ENCODE results near the gene RYR2. TPM values are rescaled to one million over a fixed set of nuclear protein-coding genes. Genes with fewer than 3 reads are reported as not detected.

The RYR2 gene
- polyA plus RNA-seq, 1 experiment = not detected

DNA sequence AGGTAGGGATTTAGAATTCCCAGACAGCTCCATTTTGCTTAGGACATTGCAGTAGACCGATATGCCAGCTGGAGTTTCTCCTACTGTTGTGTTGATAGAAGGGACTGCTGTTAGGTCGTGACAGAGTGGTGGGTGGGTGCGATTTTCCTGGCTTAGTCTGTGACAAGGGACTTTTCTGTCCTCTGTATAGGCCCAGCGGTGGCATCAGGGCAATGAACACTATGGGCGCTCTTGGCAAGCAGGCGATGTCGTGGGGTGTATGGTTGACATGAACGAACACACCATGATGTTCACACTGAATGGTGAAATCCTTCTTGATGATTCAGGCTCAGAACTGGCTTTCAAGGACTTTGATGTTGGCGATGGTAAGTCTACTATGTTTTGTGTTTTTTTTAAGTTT lies 527.0 kb downstream of the RYR2 start:
- no peak overlapping the region for H3K4me3 ChIP-seq (ENCODE audit: low read depth, low read length)
- CTCF ChIA-PET = interaction anchor here (0.5 to 1.4 kb wide), 2 partner anchors 10 to 20 kb away, joined by 3 read pairs; no protein-coding TSS in a partner anchor
- POLR2A ChIA-PET = no interaction called here
- no peaks in the 10 kb centered on the region for H3K27me3 ChIP-seq (ENCODE audit: control insufficient read depth, insufficient read depth, low read length)
- TF ChIP-seq, protein P1, sequence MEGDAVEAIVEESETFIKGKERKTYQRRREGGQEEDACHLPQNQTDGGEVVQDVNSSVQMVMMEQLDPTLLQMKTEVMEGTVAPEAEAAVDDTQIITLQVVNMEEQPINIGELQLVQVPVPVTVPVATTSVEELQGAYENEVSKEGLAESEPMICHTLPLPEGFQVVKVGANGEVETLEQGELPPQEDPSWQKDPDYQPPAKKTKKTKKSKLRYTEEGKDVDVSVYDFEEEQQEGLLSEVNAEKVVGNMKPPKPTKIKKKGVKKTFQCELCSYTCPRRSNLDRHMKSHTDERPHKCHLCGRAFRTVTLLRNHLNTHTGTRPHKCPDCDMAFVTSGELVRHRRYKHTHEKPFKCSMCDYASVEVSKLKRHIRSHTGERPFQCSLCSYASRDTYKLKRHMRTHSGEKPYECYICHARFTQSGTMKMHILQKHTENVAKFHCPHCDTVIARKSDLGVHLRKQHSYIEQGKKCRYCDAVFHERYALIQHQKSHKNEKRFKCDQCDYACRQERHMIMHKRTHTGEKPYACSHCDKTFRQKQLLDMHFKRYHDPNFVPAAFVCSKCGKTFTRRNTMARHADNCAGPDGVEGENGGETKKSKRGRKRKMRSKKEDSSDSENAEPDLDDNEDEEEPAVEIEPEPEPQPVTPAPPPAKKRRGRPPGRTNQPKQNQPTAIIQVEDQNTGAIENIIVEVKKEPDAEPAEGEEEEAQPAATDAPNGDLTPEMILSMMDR (IDR thresholded peaks at IDR 0.05; ENCODE audit: insufficient read depth, low read depth, low read length) = no peak
- no peak for DNase-seq (ENCODE audit: low read depth)
- no peaks in the 10 kb centered on the region for H3K36me3 ChIP-seq (ENCODE audit: control insufficient read depth, insufficient read depth, low read length)

GRCh38 chr1:237570530-237570929 lies 528.5 kb downstream of the RYR2 start:
- Histone ChIP-seq H3K36me3 (ENCODE audit: control insufficient read depth, insufficient read depth, low read length) (no peaks in the 10 kb centered on the region), H3K27me3 (ENCODE audit: control insufficient read depth, insufficient read depth, low read length) (no peaks in the 10 kb centered on the region), H3K4me3 (ENCODE audit: low read depth, low read length) (no peak overlapping the region)
- CTCF ChIA-PET = interaction anchor here (1.4 kb wide), 1 partner anchor 11 kb away, joined by 3 read pairs; no protein-coding TSS in a partner anchor
- TF ChIP-seq, protein P1 (IDR thresholded peaks at IDR 0.05; ENCODE audit: insufficient read depth, low read depth, low read length) = no peak
- DNase-seq (ENCODE audit: low read depth) = no peak
- POLR2A ChIA-PET = no interaction called here

DNA sequence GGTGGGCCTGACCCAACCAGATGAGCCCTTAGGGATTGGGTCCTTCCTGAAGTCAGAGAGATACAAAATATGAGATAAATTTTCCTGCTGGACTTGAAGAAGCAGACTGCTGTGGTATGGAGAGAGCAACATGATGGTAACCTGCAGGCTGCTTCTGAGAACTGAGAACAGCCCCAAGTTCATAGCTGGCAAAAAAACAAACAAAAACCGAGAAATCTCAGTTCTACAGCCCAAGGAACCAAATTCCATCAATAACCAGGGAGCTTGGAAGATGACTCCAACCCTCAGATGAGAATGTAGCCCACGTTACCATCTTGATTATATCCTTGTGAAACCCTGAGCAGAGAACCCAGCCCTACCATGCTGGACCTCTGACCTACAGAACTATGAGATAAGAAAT lies 532.6 kb downstream of the RYR2 start:
- no peak overlapping the region for H3K4me3 ChIP-seq (ENCODE audit: low read depth, low read length)
- POLR2A ChIA-PET = no interaction called here
- no peak for DNase-seq (ENCODE audit: low read depth)
- no peaks in the 10 kb centered on the region for H3K36me3 ChIP-seq (ENCODE audit: control insufficient read depth, insufficient read depth, low read length)
- CTCF ChIA-PET = no interaction called here
- TF ChIP-seq, protein P1 (IDR thresholded peaks at IDR 0.05; ENCODE audit: insufficient read depth, low read depth, low read length) = no peak
- H3K27me3 ChIP-seq (ENCODE audit: control insufficient read depth, insufficient read depth, low read length) = no peaks in the 10 kb centered on the region

DNA sequence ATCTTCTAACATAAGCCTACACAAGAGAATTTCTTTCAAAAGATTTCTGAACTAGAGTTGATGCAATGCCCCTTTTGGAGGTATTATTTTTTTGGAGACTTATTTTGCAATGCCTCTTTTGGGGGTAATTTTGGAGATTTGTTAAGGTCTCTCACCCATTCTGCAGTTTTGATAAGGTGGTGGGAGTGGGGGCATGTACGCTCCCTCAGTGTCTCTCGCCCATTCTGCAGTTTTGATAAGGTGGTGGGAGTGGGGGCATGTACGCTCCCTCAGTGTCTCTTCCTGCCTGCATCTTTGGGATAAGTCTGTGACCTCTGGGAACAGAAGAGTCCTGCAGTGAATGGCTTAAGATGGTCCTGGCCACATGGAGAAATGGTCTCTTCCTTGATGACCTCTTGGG lies 536.6 kb downstream of the RYR2 start:
- DNase-seq (ENCODE audit: low read depth) = no peak
- Histone ChIP-seq H3K36me3 (ENCODE audit: control insufficient read depth, insufficient read depth, low read length) (no peaks in the 10 kb centered on the region), H3K4me3 (ENCODE audit: low read depth, low read length) (no peak overlapping the region), H3K27me3 (ENCODE audit: control insufficient read depth, insufficient read depth, low read length) (no peaks in the 10 kb centered on the region)
- CTCF ChIA-PET = no interaction called here
- TF ChIP-seq, protein P1 (IDR thresholded peaks at IDR 0.05; ENCODE audit: insufficient read depth, low read depth, low read length) = no peak
- POLR2A ChIA-PET = no interaction called here

GRCh38 chr1:237580726-237581125 lies 538.7 kb downstream of the RYR2 start:
- TF ChIP-seq, protein P1 (IDR thresholded peaks at IDR 0.05; ENCODE audit: insufficient read depth, low read depth, low read length) = no peak
- POLR2A ChIA-PET = no interaction called here
- Histone ChIP-seq H3K27me3 (ENCODE audit: control insufficient read depth, insufficient read depth, low read length) (no peaks in the 10 kb centered on the region), H3K36me3 (ENCODE audit: control insufficient read depth, insufficient read depth, low read length) (no peaks in the 10 kb centered on the region), H3K4me3 (ENCODE audit: low read depth, low read length) (no peak overlapping the region)
- CTCF ChIA-PET = no interaction called here
- DNase-seq (ENCODE audit: low read depth) = no peak

Data from BJ (cell line).